Heart left ventricle (tissue), 16 donors: ENCODE measurements around the gene MYO6. TPM values are rescaled to one million over a fixed set of nuclear protein-coding genes. Genes with fewer than 3 reads are reported as not detected.
A peak's percentile ranks its signal among the peaks of the same experiment; 100 is the strongest.

Source experiments
- ATAC-seq, 4 donors: fragments of 200-7000 bp; cut with Tn5 transposase; one replicate each; pipeline ENCODE4 v1.9.1; 2020 to 2022; ENCODE audit warnings: moderate library complexity in 4 of 4, mild to moderate bottlenecking in 3 of 4, moderate number of reproducible peaks in 1 of 4
- DNase-seq, 5 donors: peaks; one replicate each; pipeline ENCODE4 v3.0.0-alpha.2; 2020
- H3K27ac ChIP-seq, 12 donors: fragments of 200-600 bp; sonication (generic) in 4 of 12; one replicate each; pipeline versions ENCODE4 v1.5.0 to v1.8.0; 2016 to 2022; ENCODE audit warnings: mild to moderate bottlenecking in 2 of 12
- H3K27me3 ChIP-seq, 9 donors: fragments of 200-600 bp; sonication (generic) in 2 of 9; one replicate each; pipeline versions ENCODE4 v1.5.1 to v1.8.0; 2016 to 2022; ENCODE audit warnings: mild to moderate bottlenecking in 3 of 9
- H3K36me3 ChIP-seq, 9 donors: fragments of 200-600 bp; sonication (generic) in 2 of 9; one replicate each; pipeline versions ENCODE4 v1.5.0 to v1.8.0; 2018 to 2022; ENCODE audit warnings: mild to moderate bottlenecking in 2 of 9
- H3K4me1 ChIP-seq, 12 donors: fragments of 200-600 bp; sonication (generic) in 4 of 12; one replicate each; pipeline versions ENCODE4 v1.5.0 to v1.8.0; 2016 to 2022; ENCODE audit warnings: mild to moderate bottlenecking in 3 of 12
- H3K4me3 ChIP-seq, 12 donors: fragments of 200-600 bp; sonication (generic) in 4 of 12; one replicate each; pipeline versions ENCODE4 v1.5.0 to v1.8.0; 2017 to 2022; ENCODE audit warnings: mild to moderate bottlenecking in 9 of 12, moderate library complexity in 4 of 12
- H3K9me3 ChIP-seq, 12 donors: fragments of 200-600 bp; sonication (generic) in 4 of 12; one replicate each; pipeline versions ENCODE4 v1.5.0 to v1.8.0; 2016 to 2022; ENCODE audit warnings: mild to moderate bottlenecking in 1 of 12
- POLR2A ChIP-seq, 2 donors: fragments of 450-650 bp; IDR thresholded peaks; one replicate each; pipeline ENCODE4 v1.6.1; 2017; ENCODE audit warnings: antibody characterized with exemption in 2 of 2, mild to moderate bottlenecking in 2 of 2, moderate library complexity in 2 of 2
- WGBS, 4 donors: extraction: QIAGEN DNeasy Blood & Tissue Kit in 2 of 4; methylation state at CpG; one replicate each; pipeline versions ENCODE4 v1.1.5 to v1.1.7; 2013 to 2018; 5-methylcytosine and 5-hydroxymethylcytosine counted together
- intact Hi-C, 10 donors: fragments of 100-400 bp; cut with DNase I; formaldehyde crosslinking; loops; one replicate each; pipeline versions ENCODE4 v1.11.1 to v1.14.2; 2022
- polyA plus RNA-seq, 2 donors: library from polyadenylated mRNA; stranded (reverse); fragments of 200-250 nt; gene quantifications; one replicate each; pipeline ENCODE4 v1.2.3, GENCODE V29; 2013
- total RNA-seq, 9 donors: library from RNA; depleted of rRNA in 2 of 9; stranded (reverse); fragments of >200 nt in 2 of 9; fragmentation: NEBNext Ultra II Directional in 3 of 9; extraction: Animal tissue kit (Norgen Biotek cat#: 25700) in 3 of 9; gene quantifications; one replicate each; pipeline versions ENCODE4 v1.1.0 to v1.2.4, GENCODE V29; 2016 to 2023
- TF ChIP-seq, protein P1 (sequence below), 12 donors: fragments of 200-600 bp; sonication (generic) in 4 of 12; IDR thresholded peaks; one replicate each; pipeline versions ENCODE4 v1.5.0 to v1.8.0; 2018 to 2022; ENCODE audit warnings: antibody characterized with exemption in 12 of 12, mild to moderate bottlenecking in 5 of 12
- donor health status: ischemic (EF 13 %, LVEDD 7.1; RV severe dilation, severe dysfunction).
- donor health status: healthy with polysubstance abuse.
- donor health status: DM: no; HTN: yes; CAD: no.
- donor health status: DM: no; HTN: no; CAD: no.
- donor health status: ischemic (EF 25% LVEDD 6.9; RV normal size, moderate dysfunction).
- donor health status: ischemic (EF 25% LVEDD 5.7; RV mildly dilated, moderate dysfunction).
- donor health status: healthy.
- donor health status: DM: yes; HTN: yes; CAD: no.
- donor health status: ischemic (EF 35%, LVEDD 5.7; RV mildly dilated, moderate dysfunction).
- donor health status: nonischemic (EF 11% LVEDD 7.7; RV severe dilation, severe dysfunction).
- donor health status: DM: yes; HTN: yes; CAD: no.
- donor health status: PGD.
- donor health status: ischemic (EF 29% LVEDD 5.4; RV normal size, mild dysfunction).
- donor health status: nonischemic (EF 23%, LVEDD 6.1; RV moderate dilation, normal function).

Gene MYO6
- total and polyA plus RNA-seq, 11 donors: 3.1 to 9.5 (median 5.8) TPM

DNA sequence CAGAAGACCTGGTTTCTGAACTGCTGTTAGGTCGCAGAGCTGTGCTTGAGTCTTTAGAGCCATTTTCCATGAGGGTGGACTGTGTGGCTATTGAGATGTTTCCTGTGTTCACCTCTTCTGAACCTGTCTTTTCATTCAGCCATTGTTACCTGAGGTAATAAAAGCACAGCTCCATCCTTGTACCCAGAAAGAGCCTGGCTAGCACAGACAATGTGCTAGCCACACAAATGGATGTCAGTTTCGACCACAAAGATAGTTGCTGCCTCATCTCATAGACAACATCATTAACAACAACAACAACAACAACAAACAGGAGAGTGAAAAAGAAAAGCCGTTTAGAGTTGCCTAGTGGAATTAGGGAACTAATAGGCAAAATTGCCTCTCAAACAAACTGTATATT is 114.7 kb downstream of the MYO6 start:
- Histone ChIP-seq H3K36me3 (peaks cover 0 to 86% (median 33%) of the 10 kb centered on the region in 9 donors), H3K4me1 (no peaks in the 10 kb centered on the region), H3K4me3 (no peak overlapping the region), H3K27me3 (no peaks in the 10 kb centered on the region), H3K9me3 (no peaks in the 10 kb centered on the region), H3K27ac (no peak overlapping the region)
- TF ChIP-seq, protein P1, sequence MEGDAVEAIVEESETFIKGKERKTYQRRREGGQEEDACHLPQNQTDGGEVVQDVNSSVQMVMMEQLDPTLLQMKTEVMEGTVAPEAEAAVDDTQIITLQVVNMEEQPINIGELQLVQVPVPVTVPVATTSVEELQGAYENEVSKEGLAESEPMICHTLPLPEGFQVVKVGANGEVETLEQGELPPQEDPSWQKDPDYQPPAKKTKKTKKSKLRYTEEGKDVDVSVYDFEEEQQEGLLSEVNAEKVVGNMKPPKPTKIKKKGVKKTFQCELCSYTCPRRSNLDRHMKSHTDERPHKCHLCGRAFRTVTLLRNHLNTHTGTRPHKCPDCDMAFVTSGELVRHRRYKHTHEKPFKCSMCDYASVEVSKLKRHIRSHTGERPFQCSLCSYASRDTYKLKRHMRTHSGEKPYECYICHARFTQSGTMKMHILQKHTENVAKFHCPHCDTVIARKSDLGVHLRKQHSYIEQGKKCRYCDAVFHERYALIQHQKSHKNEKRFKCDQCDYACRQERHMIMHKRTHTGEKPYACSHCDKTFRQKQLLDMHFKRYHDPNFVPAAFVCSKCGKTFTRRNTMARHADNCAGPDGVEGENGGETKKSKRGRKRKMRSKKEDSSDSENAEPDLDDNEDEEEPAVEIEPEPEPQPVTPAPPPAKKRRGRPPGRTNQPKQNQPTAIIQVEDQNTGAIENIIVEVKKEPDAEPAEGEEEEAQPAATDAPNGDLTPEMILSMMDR (IDR thresholded peaks at IDR 0.05): no peak
- TF ChIP-seq POLR2A (IDR thresholded peaks at IDR 0.05): no peak
- 67 to 90% (median 80%) methylated on average over 3 of the region's 3 CpGs for WGBS, 4 donors
- ATAC-seq (no peak), DNase-seq (no peak)
- intact Hi-C loops: no loop called here

DNA sequence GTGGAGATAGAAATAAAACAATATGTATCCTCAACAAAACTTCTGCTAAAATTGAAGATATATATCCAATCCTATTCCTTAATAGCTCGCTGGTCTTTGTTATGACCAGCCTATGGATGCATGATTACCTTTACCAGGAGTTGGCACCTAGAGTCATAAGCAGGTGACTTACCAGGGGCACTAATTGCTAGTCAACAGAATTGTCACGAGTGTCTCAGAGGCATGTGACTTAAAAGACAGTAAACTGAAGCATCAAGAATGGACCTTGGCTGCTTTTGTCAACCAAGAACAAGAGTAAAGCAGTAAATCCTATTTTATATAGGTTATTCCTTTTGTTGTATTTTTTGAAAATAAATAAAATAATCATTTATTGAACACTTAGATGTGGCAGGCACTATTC is 115.4 kb downstream of the MYO6 start:
- no peak for ATAC-seq
- H3K4me3 ChIP-seq: no peak overlapping the region
- H3K36me3 ChIP-seq: peaks cover 0 to 80% (median 27%) of the 10 kb centered on the region in 9 donors
- H3K9me3 ChIP-seq: no peaks in the 10 kb centered on the region
- no peak for DNase-seq
- no peaks in the 10 kb centered on the region for H3K4me1 ChIP-seq
- no peaks in the 10 kb centered on the region for H3K27me3 ChIP-seq
- 88 to 94% (median 91%) methylated on average over 2 of the region's 2 CpGs for WGBS, 4 donors
- intact Hi-C loops: no loop called here
- TF ChIP-seq, protein P1 (IDR thresholded peaks at IDR 0.05): no peak
- no peak for TF ChIP-seq POLR2A (IDR thresholded peaks at IDR 0.05)
- H3K27ac ChIP-seq: no peak overlapping the region

DNA sequence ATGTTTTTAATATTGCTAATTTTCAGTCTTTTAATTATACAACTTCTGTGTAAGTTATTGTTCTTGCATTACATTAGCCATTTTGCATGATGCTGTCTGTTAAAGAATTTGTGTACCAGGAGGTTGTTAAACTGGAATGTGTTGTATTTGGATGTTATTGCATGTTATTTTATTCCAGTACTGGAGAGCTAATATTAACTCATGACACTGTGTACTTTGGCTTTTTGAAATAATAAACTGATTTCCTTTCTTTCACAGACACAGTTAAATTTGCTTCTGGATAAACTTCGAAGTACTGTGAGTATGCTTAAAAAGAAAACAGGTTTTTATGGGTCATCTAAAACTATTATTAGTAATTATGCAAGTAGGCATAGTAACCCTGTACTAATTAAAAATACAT is 121.3 kb downstream of the MYO6 start:
- DNase-seq (no peak), ATAC-seq (no peak)
- intact Hi-C loops: no loop called here
- WGBS, 4 donors: 68 to 79% (median 71%) methylated on average over 1 of the region's 1 CpG
- H3K36me3 ChIP-seq: peaks cover 0 to 65% (median 20%) of the 10 kb centered on the region in 9 donors
- no peaks in the 10 kb centered on the region for H3K27me3 ChIP-seq
- TF ChIP-seq, protein P1 (IDR thresholded peaks at IDR 0.05): no peak
- no peak for TF ChIP-seq POLR2A (IDR thresholded peaks at IDR 0.05)
- no peaks in the 10 kb centered on the region for H3K9me3 ChIP-seq
- no peaks in the 10 kb centered on the region for H3K4me1 ChIP-seq
- no peak overlapping the region for H3K4me3 ChIP-seq
- no peak overlapping the region for H3K27ac ChIP-seq

DNA sequence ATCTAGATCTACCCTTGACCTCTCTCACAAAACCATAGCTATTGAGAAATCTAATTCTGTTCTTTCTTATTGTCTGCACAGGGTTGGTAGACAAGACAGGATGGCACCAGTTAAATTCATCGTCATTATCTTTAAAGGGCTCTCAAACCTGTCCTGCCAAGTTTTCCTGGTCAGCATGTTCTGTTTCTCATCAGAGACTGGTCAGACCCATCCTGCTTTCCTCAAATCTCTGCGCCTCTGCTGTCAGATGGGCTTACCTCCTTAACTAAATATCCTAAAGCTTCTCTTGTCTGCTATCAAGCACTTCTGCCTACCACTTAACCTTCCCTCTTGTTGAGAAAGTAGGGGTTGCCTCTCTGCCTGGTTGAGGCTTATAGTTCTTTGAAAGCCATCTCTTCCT is 125.2 kb downstream of the MYO6 start:
- ATAC-seq (peak in 1 of 4 donors; percentile 9), DNase-seq (no peak)
- Histone ChIP-seq H3K4me3 (no peak overlapping the region), H3K27ac (no peak overlapping the region), H3K9me3 (no peaks in the 10 kb centered on the region), H3K27me3 (no peaks in the 10 kb centered on the region), H3K4me1 (no peaks in the 10 kb centered on the region), H3K36me3 (peaks cover 0 to 70% (median 15%) of the 10 kb centered on the region in 9 donors)
- 38 to 60% (median 54%) methylated on average over 2 of the region's 2 CpGs for WGBS, 4 donors
- TF ChIP-seq, protein P1 (IDR thresholded peaks at IDR 0.05): no peak
- TF ChIP-seq POLR2A (IDR thresholded peaks at IDR 0.05): no peak
- intact Hi-C loops: no loop called here
